HepG2 (cell line): ENCODE results near the gene PMIS2. TPM values are rescaled to one million over a fixed set of nuclear protein-coding genes. Genes with fewer than 3 reads are reported as not detected.

Source experiments
- CREM ChIP-seq, 2 experiments: sonication (generic) in 1 of 2; formaldehyde crosslinking in 1 of 2; IDR thresholded peaks; 2 replicates each; pipeline versions ENCODE4 v1.4.0 to v1.6.1; 2016 to 2020; ENCODE audit warnings: antibody characterized with exemption in 1 of 2, mild to moderate bottlenecking in 1 of 2, missing genetic modification reagents in 1 of 2
- NBN ChIP-seq: fragments of 450-650 bp; conservative IDR thresholded peaks from 2 replicates; pipeline ENCODE4 v1.6.1; 2017
- NFKB2 ChIP-seq: sonication (generic); formaldehyde crosslinking; IDR thresholded peaks from 2 replicates; pipeline ENCODE4 v1.4.0; 2020; ENCODE audit warnings: missing genetic modification reagents, borderline replicate concordance
- RCOR2 ChIP-seq: IDR thresholded peaks from 2 replicates; pipeline ENCODE4 v1.6.1; 2016; ENCODE audit warnings: missing biosample characterization, missing genetic modification reagents
- STAG1 ChIP-seq: sonication (generic); formaldehyde crosslinking; IDR thresholded peaks from 2 replicates; pipeline ENCODE4 v1.4.0; 2020; ENCODE audit warnings: missing genetic modification reagents
- TEAD3 ChIP-seq: optimal IDR thresholded peaks from 2 replicates; pipeline ENCODE3; 2016; ENCODE audit warnings: borderline replicate concordance
- YEATS4 ChIP-seq: sonication (generic); formaldehyde crosslinking; IDR thresholded peaks from 2 replicates; pipeline ENCODE4 v1.4.0; 2020; ENCODE audit warnings: missing genetic modification reagents, borderline replicate concordance
- ZNF331 ChIP-seq: sonication (generic); formaldehyde crosslinking; IDR thresholded peaks from 2 replicates; pipeline ENCODE4 v1.4.0; 2020; ENCODE audit warnings: missing genetic modification reagents
- ZNF720 ChIP-seq: sonication (generic); formaldehyde crosslinking; IDR thresholded peaks from 2 replicates; pipeline ENCODE4 v1.4.0; 2020; ENCODE audit warnings: missing genetic modification reagents
- polyA plus RNA-seq, 8 experiments: library from polyadenylated mRNA; depleted of rRNA in 3 of 8; stranded (reverse) in 7 of 8; unstranded in 1 of 8; fragments of >200 nt; fragmentation: Illumina TruSeq in 4 of 8; extraction: Trizol in 4 of 8; gene quantifications; 2 replicates each; pipeline versions ENCODE4 v1.2.1 to v1.2.3, GENCODE V29; 2011 to 2016; ENCODE audit warnings: low read depth in 4 of 8, missing spikeins in 1 of 8, mixed read lengths in 1 of 8; ENCODE audit not compliant: insufficient read depth in 1 of 8
- total RNA-seq, 5 experiments: library from RNA; depleted of rRNA; stranded (reverse); fragments of >200 nt; fragmentation: Illumina TruSeq; extraction: Trizol; gene quantifications; 2 replicates each; pipeline ENCODE4 v1.2.3, GENCODE V29; 2016; ENCODE audit warnings: low read depth in 1 of 5
- TF ChIP-seq, protein P1 (sequence below): sonication (generic); formaldehyde crosslinking; IDR thresholded peaks from 2 replicates; pipeline ENCODE4 v1.5.0; 2020; ENCODE audit warnings: missing genetic modification reagents
- TF ChIP-seq, protein P2 (sequence below): sonication (generic); formaldehyde crosslinking; IDR thresholded peaks from 2 replicates; pipeline ENCODE4 v1.4.0; 2020; ENCODE audit warnings: missing genetic modification reagents, borderline replicate concordance
- TF ChIP-seq, protein P3 (sequence below), 2 experiments: sonication (generic) in 1 of 2; formaldehyde crosslinking in 1 of 2; IDR thresholded peaks; 2 replicates each; pipeline versions ENCODE4 v1.4.0 to v1.6.1; 2018 to 2020; ENCODE audit warnings: missing genetic modification reagents in 2 of 2, borderline replicate concordance in 1 of 2, low read depth in 1 of 2, mild to moderate bottlenecking in 1 of 2, missing biosample characterization in 1 of 2
- TF ChIP-seq, protein P4 (sequence below): sonication (generic); formaldehyde crosslinking; IDR thresholded peaks from 2 replicates; pipeline ENCODE4 v1.5.0; 2020; ENCODE audit warnings: mild to moderate bottlenecking, missing genetic modification reagents, moderate library complexity
- TF ChIP-seq, protein P5 (sequence below): sonication (generic); formaldehyde crosslinking; conservative IDR thresholded peaks from 2 replicates; pipeline ENCODE4 v1.8.0; 2022; ENCODE audit warnings: low read depth, missing genetic modification reagents
- TF ChIP-seq, protein P6 (sequence below): sonication (generic); formaldehyde crosslinking; IDR thresholded peaks from 2 replicates; pipeline ENCODE4 v1.5.1; 2020; ENCODE audit warnings: missing genetic modification reagents, mild to moderate bottlenecking, borderline replicate concordance

PMIS2 gene
- total and polyA plus RNA-seq, 2 of the 13 experiments (the other 11 are each of a cell fraction or from before 2014, with no cell fraction given): not detected

DNA sequence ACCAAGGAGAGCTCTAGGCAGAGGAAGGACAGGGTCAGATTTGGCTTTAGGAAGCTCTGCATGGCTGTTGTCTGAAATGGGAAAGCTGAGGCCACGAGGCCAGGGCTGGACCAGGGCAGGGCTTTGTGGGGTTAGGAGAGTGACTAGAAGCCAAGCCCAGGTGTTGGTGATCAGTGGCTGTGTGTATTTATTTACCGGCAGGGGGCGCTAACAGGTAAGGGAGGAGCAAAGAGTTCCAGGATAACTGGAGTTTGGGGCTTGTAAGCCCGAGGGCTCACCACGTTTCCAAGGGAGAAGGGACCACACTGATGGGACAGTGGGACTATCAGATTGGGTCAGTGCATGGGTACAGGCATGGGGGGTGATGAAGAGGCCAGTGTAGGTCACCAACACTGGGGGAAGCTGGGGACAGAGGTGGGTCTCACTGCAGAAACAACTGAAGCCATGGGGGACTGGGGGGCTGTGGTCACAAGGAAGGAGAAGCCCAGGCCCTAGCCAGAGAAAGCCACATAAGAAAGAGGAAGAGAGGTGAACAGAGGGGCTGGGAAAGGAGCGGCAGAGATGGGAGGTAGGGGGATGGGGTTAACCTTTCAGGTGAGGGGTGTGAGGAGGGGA lies 36.7 kb upstream of the PMIS2 start (continued):
- TF ChIP-seq, protein P1, sequence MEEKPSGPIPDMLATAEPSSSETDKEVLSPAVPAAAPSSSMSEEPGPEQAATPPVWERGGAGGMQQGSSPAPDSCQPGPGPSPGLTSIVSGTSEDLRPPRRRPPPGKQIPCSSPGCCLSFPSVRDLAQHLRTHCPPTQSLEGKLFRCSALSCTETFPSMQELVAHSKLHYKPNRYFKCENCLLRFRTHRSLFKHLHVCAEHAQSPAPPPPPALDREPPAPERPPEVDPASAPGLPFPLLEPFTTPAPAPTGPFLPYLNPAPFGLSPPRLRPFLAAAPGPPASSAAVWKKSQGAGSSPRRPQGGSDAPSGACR (CRISPR knock-in tag): no peak
- TF ChIP-seq, protein P2, sequence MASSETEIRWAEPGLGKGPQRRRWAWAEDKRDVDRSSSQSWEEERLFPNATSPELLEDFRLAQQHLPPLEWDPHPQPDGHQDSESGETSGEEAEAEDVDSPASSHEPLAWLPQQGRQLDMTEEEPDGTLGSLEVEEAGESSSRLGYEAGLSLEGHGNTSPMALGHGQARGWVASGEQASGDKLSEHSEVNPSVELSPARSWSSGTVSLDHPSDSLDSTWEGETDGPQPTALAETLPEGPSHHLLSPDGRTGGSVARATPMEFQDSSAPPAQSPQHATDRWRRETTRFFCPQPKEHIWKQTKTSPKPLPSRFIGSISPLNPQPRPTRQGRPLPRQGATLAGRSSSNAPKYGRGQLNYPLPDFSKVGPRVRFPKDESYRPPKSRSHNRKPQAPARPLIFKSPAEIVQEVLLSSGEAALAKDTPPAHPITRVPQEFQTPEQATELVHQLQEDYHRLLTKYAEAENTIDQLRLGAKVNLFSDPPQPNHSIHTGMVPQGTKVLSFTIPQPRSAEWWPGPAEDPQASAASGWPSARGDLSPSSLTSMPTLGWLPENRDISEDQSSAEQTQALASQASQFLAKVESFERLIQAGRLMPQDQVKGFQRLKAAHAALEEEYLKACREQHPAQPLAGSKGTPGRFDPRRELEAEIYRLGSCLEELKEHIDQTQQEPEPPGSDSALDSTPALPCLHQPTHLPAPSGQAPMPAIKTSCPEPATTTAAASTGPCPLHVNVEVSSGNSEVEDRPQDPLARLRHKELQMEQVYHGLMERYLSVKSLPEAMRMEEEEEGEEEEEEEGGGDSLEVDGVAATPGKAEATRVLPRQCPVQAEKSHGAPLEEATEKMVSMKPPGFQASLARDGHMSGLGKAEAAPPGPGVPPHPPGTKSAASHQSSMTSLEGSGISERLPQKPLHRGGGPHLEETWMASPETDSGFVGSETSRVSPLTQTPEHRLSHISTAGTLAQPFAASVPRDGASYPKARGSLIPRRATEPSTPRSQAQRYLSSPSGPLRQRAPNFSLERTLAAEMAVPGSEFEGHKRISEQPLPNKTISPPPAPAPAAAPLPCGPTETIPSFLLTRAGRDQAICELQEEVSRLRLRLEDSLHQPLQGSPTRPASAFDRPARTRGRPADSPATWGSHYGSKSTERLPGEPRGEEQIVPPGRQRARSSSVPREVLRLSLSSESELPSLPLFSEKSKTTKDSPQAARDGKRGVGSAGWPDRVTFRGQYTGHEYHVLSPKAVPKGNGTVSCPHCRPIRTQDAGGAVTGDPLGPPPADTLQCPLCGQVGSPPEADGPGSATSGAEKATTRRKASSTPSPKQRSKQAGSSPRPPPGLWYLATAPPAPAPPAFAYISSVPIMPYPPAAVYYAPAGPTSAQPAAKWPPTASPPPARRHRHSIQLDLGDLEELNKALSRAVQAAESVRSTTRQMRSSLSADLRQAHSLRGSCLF (CRISPR knock-in tag): no peak
- peak; percentile 76 for TF ChIP-seq STAG1
- TF ChIP-seq CREM (IDR thresholded peaks at IDR 0.05): no peak
- no peak for TF ChIP-seq CREM (CRISPR knock-in tag; IDR thresholded peaks at IDR 0.05)
- no peak for TF ChIP-seq ZNF331 (CRISPR knock-in tag)
- no peak for TF ChIP-seq ZNF720 (CRISPR knock-in tag)
- no peak for TF ChIP-seq NFKB2 (CRISPR knock-in tag)
- TF ChIP-seq, protein P3, sequence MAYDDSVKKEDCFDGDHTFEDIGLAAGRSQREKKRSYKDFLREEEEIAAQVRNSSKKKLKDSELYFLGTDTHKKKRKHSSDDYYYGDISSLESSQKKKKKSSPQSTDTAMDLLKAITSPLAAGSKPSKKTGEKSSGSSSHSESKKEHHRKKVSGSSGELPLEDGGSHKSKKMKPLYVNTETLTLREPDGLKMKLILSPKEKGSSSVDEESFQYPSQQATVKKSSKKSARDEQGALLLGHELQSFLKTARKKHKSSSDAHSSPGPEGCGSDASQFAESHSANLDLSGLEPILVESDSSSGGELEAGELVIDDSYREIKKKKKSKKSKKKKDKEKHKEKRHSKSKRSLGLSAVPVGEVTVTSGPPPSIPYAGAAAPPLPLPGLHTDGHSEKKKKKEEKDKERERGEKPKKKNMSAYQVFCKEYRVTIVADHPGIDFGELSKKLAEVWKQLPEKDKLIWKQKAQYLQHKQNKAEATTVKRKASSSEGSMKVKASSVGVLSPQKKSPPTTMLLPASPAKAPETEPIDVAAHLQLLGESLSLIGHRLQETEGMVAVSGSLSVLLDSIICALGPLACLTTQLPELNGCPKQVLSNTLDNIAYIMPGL (CRISPR knock-in tag; IDR thresholded peaks at IDR 0.05; ENCODE audit: borderline replicate concordance in 1 of 2, low read depth in 1 of 2): peak in 1 of 2 experiments; percentile 60; a peak in 1 of 4 replicates
- no peak for TF ChIP-seq TEAD3
- no peak for TF ChIP-seq NBN
- TF ChIP-seq RCOR2: no peak
- TF ChIP-seq, protein P4, sequence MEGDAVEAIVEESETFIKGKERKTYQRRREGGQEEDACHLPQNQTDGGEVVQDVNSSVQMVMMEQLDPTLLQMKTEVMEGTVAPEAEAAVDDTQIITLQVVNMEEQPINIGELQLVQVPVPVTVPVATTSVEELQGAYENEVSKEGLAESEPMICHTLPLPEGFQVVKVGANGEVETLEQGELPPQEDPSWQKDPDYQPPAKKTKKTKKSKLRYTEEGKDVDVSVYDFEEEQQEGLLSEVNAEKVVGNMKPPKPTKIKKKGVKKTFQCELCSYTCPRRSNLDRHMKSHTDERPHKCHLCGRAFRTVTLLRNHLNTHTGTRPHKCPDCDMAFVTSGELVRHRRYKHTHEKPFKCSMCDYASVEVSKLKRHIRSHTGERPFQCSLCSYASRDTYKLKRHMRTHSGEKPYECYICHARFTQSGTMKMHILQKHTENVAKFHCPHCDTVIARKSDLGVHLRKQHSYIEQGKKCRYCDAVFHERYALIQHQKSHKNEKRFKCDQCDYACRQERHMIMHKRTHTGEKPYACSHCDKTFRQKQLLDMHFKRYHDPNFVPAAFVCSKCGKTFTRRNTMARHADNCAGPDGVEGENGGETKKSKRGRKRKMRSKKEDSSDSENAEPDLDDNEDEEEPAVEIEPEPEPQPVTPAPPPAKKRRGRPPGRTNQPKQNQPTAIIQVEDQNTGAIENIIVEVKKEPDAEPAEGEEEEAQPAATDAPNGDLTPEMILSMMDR (CRISPR knock-in tag): peak; percentile 91
- TF ChIP-seq, protein P5, sequence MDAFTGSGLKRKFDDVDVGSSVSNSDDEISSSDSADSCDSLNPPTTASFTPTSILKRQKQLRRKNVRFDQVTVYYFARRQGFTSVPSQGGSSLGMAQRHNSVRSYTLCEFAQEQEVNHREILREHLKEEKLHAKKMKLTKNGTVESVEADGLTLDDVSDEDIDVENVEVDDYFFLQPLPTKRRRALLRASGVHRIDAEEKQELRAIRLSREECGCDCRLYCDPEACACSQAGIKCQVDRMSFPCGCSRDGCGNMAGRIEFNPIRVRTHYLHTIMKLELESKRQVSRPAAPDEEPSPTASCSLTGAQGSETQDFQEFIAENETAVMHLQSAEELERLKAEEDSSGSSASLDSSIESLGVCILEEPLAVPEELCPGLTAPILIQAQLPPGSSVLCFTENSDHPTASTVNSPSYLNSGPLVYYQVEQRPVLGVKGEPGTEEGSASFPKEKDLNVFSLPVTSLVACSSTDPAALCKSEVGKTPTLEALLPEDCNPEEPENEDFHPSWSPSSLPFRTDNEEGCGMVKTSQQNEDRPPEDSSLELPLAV (CRISPR knock-in tag): no peak
- TF ChIP-seq, protein P6, sequence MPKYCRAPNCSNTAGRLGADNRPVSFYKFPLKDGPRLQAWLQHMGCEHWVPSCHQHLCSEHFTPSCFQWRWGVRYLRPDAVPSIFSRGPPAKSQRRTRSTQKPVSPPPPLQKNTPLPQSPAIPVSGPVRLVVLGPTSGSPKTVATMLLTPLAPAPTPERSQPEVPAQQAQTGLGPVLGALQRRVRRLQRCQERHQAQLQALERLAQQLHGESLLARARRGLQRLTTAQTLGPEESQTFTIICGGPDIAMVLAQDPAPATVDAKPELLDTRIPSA (CRISPR knock-in tag): no peak
- no peak for TF ChIP-seq YEATS4 (CRISPR knock-in tag)
